IMR-90 (cell line): ENCODE measurements around the gene LIPG. TPM values are rescaled to one million over a fixed set of nuclear protein-coding genes. Genes with fewer than 3 reads are reported as not detected.

ENCODE experiments used
- ATAC-seq: fragments of 200-7000 bp; cut with Tn5 transposase; 2 replicates; pipeline ENCODE4 v1.9.1; 2020; ENCODE audit warnings: low read depth, mild to moderate bottlenecking, moderate library complexity
- BruUV-seq: library from RNA; stranded (reverse); fragments of 400-500 nt; replicated peaks from 2 replicates; lab custom pipeline; 2021; lab: Mats Ljungman, UMichigan
- CTCF ChIA-PET: fragments of 300-600 bp; formaldehyde crosslinking; extraction: SDS; loops from one replicate; lab custom pipeline; 2021; ENCODE audit warnings: antibody characterized with exemption; lab: Yijun Ruan, JAX
- POLR2A ChIA-PET: fragments of 300-600 bp; sonication (Branson Sonifier 250); formaldehyde crosslinking; loops from one replicate; lab custom pipeline; 2022; ENCODE audit warnings: antibody characterized with exemption; ENCODE audit not compliant: unreplicated experiment; lab: Charles Lee
- DNase-seq: peaks from one replicate; pipeline ENCODE4 v3.0.0; 2013
- H2AFZ ChIP-seq: replicated peaks from 2 replicates; pipeline ENCODE3; 2013; ENCODE audit warnings: low read length, mild to moderate bottlenecking; ENCODE audit not compliant: poor library complexity
- H2AK5ac ChIP-seq: 2 replicates; pipeline ENCODE4 v1.6.1; 2013; ENCODE audit warnings: low read depth, low read length, inconsistent platforms
- H2AK9ac ChIP-seq: replicated peaks from 2 replicates; pipeline ENCODE3; 2013; ENCODE audit warnings: mild to moderate bottlenecking, low read depth, low read length, moderate library complexity; ENCODE audit not compliant: poor library complexity
- H2BK120ac ChIP-seq: 2 replicates; pipeline ENCODE4 v1.6.1; 2013; ENCODE audit warnings: low read depth, low read length, inconsistent platforms
- H2BK15ac ChIP-seq: 3 replicates; pipeline ENCODE4 v1.6.1; 2013; ENCODE audit warnings: low read depth, low read length, inconsistent platforms
- H2BK20ac ChIP-seq: 2 replicates; pipeline ENCODE4 v1.6.1; 2013; ENCODE audit warnings: low read depth, mild to moderate bottlenecking, inconsistent platforms, low read length, moderate library complexity
- H2BK5ac ChIP-seq: 2 replicates; pipeline ENCODE4 v1.6.1; 2013; ENCODE audit warnings: mild to moderate bottlenecking, low read depth, low read length, inconsistent platforms; ENCODE audit not compliant: poor library complexity, severe bottlenecking
- H3K14ac ChIP-seq: replicated peaks from 2 replicates; pipeline ENCODE4 v1.6.1; 2013; ENCODE audit warnings: low read depth, low read length, inconsistent platforms
- H3K18ac ChIP-seq: 2 replicates; pipeline ENCODE4 v1.6.1; 2013; ENCODE audit warnings: low read depth, low read length, control low read depth
- H3K23ac ChIP-seq: 2 replicates; pipeline ENCODE4 v1.6.1; 2013; ENCODE audit warnings: low read depth, low read length, inconsistent platforms
- H3K27ac ChIP-seq: 2 replicates; pipeline ENCODE4 v1.5.1; 2013; ENCODE audit warnings: mild to moderate bottlenecking, control low read depth, low read length; ENCODE audit not compliant: insufficient read depth
- H3K27me3 ChIP-seq: 2 replicates; pipeline ENCODE4 v1.6.1; 2013; ENCODE audit warnings: low read length; ENCODE audit not compliant: control insufficient read depth, insufficient read depth
- H3K36me3 ChIP-seq: 2 replicates; pipeline ENCODE4 v1.6.1; 2013; ENCODE audit warnings: low read length, mixed read lengths; ENCODE audit not compliant: control insufficient read depth, insufficient read depth
- H3K4ac ChIP-seq: 2 replicates; pipeline ENCODE4 v1.6.1; 2013; ENCODE audit warnings: low read depth, low read length, inconsistent platforms
- H3K4me1 ChIP-seq: 2 replicates; pipeline ENCODE4 v1.6.1; 2013; ENCODE audit warnings: low read length, mixed read lengths; ENCODE audit not compliant: control insufficient read depth, insufficient read depth
- H3K4me2 ChIP-seq: 2 replicates; pipeline ENCODE4 v1.6.1; 2013; ENCODE audit warnings: low read depth, mild to moderate bottlenecking, control low read depth, low read length, moderate library complexity
- H3K4me3 ChIP-seq: 2 replicates; pipeline ENCODE4 v1.5.1; 2013; ENCODE audit warnings: low read depth, mild to moderate bottlenecking, control low read depth, low read length, moderate library complexity; ENCODE audit not compliant: insufficient read depth
- H3K56ac ChIP-seq: 2 replicates; pipeline ENCODE4 v1.6.1; 2013; ENCODE audit warnings: low read length, inconsistent platforms; ENCODE audit not compliant: insufficient read depth; ENCODE audit errors: extremely low read depth
- H3K79me1 ChIP-seq, 2 experiments: 2 replicates each; pipeline ENCODE4 v1.6.1; 2013; ENCODE audit warnings: low read length in 2 of 2, inconsistent platforms in 1 of 2, low read depth in 1 of 2
- H3K9ac ChIP-seq: 2 replicates; pipeline ENCODE4 v1.6.1; 2013; ENCODE audit warnings: low read depth, low read length, control low read depth
- H3K9me1 ChIP-seq: 2 replicates; pipeline ENCODE4 v1.6.1; 2013; ENCODE audit warnings: low read length, inconsistent platforms; ENCODE audit not compliant: insufficient read depth
- H3K9me3 ChIP-seq: 2 replicates; pipeline ENCODE4 v1.6.1; 2013; ENCODE audit warnings: low read length; ENCODE audit not compliant: control insufficient read depth, insufficient read depth
- H4K20me1 ChIP-seq: 2 replicates; pipeline ENCODE4 v1.6.1; 2013; ENCODE audit warnings: low read length, inconsistent platforms; ENCODE audit not compliant: insufficient read depth
- H4K5ac ChIP-seq: 2 replicates; pipeline ENCODE4 v1.6.1; 2013; ENCODE audit warnings: mild to moderate bottlenecking, low read depth, low read length, control low read depth
- H4K8ac ChIP-seq, 2 experiments: 2 replicates each; pipeline ENCODE4 v1.6.1; 2013; ENCODE audit warnings: low read depth in 2 of 2, low read length in 2 of 2, control low read depth in 1 of 2, inconsistent platforms in 1 of 2
- H4K91ac ChIP-seq: 2 replicates; pipeline ENCODE4 v1.6.1; 2013; ENCODE audit warnings: low read depth, low read length, inconsistent platforms; ENCODE audit not compliant: insufficient read depth
- BHLHE40 ChIP-seq: fragments of 150-350 bp; IDR thresholded peaks from 2 replicates; pipeline ENCODE4 v1.6.1; 2016; ENCODE audit warnings: mild to moderate bottlenecking, low read depth, low read length
- CEBPB ChIP-seq: IDR thresholded peaks from 2 replicates; pipeline ENCODE4 v1.6.1; 2012; ENCODE audit warnings: low read depth, low read length, improper control_type of control experiment
- CHD1 ChIP-seq: IDR thresholded peaks from 2 replicates; pipeline ENCODE4 v1.6.1; 2012; ENCODE audit warnings: low read depth, low read length, improper control_type of control experiment
- CTCF ChIP-seq: conservative IDR thresholded peaks from 2 replicates; pipeline ENCODE4 v1.5.1; 2012; ENCODE audit warnings: mild to moderate bottlenecking, low read depth, low read length, improper control_type of control experiment
- ELK1 ChIP-seq: fragments of 150-350 bp; IDR thresholded peaks from 2 replicates; pipeline ENCODE4 v1.6.1; 2016; ENCODE audit warnings: low read depth, mild to moderate bottlenecking, low read length, moderate library complexity, borderline replicate concordance
- FOS ChIP-seq: fragments of 150-350 bp; IDR thresholded peaks from 2 replicates; pipeline ENCODE4 v1.6.1; 2016; ENCODE audit warnings: low read depth, low read length
- MAFK ChIP-seq: IDR thresholded peaks from 2 replicates; pipeline ENCODE4 v1.6.1; 2012; ENCODE audit warnings: low read depth, low read length, improper control_type of control experiment
- MAZ ChIP-seq: IDR thresholded peaks from 2 replicates; pipeline ENCODE4 v1.6.1; 2012; ENCODE audit warnings: low read depth, mild to moderate bottlenecking, low read length, improper control_type of control experiment, moderate library complexity, borderline replicate concordance
- MXI1 ChIP-seq: IDR thresholded peaks from 2 replicates; pipeline ENCODE4 v1.6.1; 2012; ENCODE audit warnings: low read depth, mild to moderate bottlenecking, low read length, moderate library complexity, borderline replicate concordance
- NFE2L2 ChIP-seq: fragments of 150-350 bp; IDR thresholded peaks from 2 replicates; pipeline ENCODE4 v1.6.1; 2016; ENCODE audit warnings: low read depth, mild to moderate bottlenecking, low read length
- POLR2A ChIP-seq: IDR thresholded peaks from 2 replicates; pipeline ENCODE4 v1.6.1; 2012; ENCODE audit warnings: mild to moderate bottlenecking, low read depth, low read length
- RAD21 ChIP-seq: IDR thresholded peaks from 2 replicates; pipeline ENCODE4 v1.6.1; 2012; ENCODE audit warnings: low read length, improper control_type of control experiment
- RCOR1 ChIP-seq: IDR thresholded peaks from 2 replicates; pipeline ENCODE4 v1.6.1; 2012; ENCODE audit warnings: mild to moderate bottlenecking, low read length, improper control_type of control experiment; ENCODE audit not compliant: insufficient replicate concordance
- RFX5 ChIP-seq: IDR thresholded peaks from 2 replicates; pipeline ENCODE4 v1.8.0; 2012; ENCODE audit warnings: low read depth, mild to moderate bottlenecking, low read length, moderate library complexity
- SMC3 ChIP-seq: fragments of 150-350 bp; IDR thresholded peaks from 2 replicates; pipeline ENCODE4 v1.6.1; 2016; ENCODE audit warnings: low read depth, mild to moderate bottlenecking, antibody characterized with exemption, low read length, moderate library complexity
- USF2 ChIP-seq: fragments of 150-350 bp; IDR thresholded peaks from 2 replicates; pipeline ENCODE4 v1.6.1; 2017; ENCODE audit warnings: mild to moderate bottlenecking, antibody characterized with exemption, low read length, low read depth
- WGBS, 2 experiments: methylation state at CpG; one replicate each; pipeline versions ENCODE4 v1.1.5 to v1.1.7; 2013; ENCODE audit warnings: missing lambda C conversion rate in 2 of 2; ENCODE audit not compliant: insufficient read length in 1 of 2; ENCODE audit errors: extremely low coverage in 2 of 2; 5-methylcytosine and 5-hydroxymethylcytosine counted together
- dilution Hi-C: fragments of 300-500 bp; cut with HindIII; formaldehyde crosslinking; loops from one replicate; pipeline ENCODE4 v1.14.3; 2018; ENCODE audit warnings: low sequenced_read_pairs; ENCODE audit not compliant: unreplicated experiment
- in situ Hi-C: fragments of 300-500 bp; cut with MboI; formaldehyde crosslinking; loops from 3 replicates; pipeline ENCODE4 v1.14.3; 2019; ENCODE audit warnings: low sequenced_read_pairs, inconsistent platforms, mixed read lengths
- intact Hi-C: fragments of 100-400 bp; cut with micrococcal nuclease; formaldehyde crosslinking; loops from 2 replicates; pipeline ENCODE4 v1.10.0; 2022
- polyA plus RNA-seq, 3 experiments: library from polyadenylated mRNA; depleted of rRNA; stranded (reverse); fragments of >200 nt; gene quantifications; 2 replicates each; pipeline ENCODE4 v1.2.3, GENCODE V29; 2012; ENCODE audit warnings: low replicate concordance in 1 of 3
- total RNA-seq: library from RNA; depleted of rRNA; stranded (reverse); fragments of >200 nt; gene quantifications from 2 replicates; pipeline ENCODE4 v1.2.3, GENCODE V29; 2012

Gene LIPG
- total and polyA plus RNA-seq, 2 of the 4 experiments (the other 2 are of a cell fraction): under 0.01 to 0.14 TPM

GRCh38 chr18:49517483-49517882, 44.4 kb upstream of the LIPG start:
- H3K27ac ChIP-seq: no peak overlapping the region
- no peak for ATAC-seq
- no peak overlapping the region for H2BK20ac ChIP-seq
- no peaks in the 10 kb centered on the region for H3K9me3 ChIP-seq
- no peak for DNase-seq
- H3K18ac ChIP-seq: no peak overlapping the region
- intact Hi-C loops (no loop called here), in situ Hi-C loops (loop anchor here (10.0 to 25.0 kb wide), 2 partner anchors 247 to 670 kb away; partner anchors contain the start of gene MYO5B), dilution Hi-C loops (no loop called here)
- no peak overlapping the region for H2AFZ ChIP-seq
- no peak overlapping the region for H3K23ac ChIP-seq
- H3K4me3 ChIP-seq: no peak overlapping the region
- H4K20me1 ChIP-seq: no peaks in the 10 kb centered on the region
- no peak overlapping the region for H3K56ac ChIP-seq
- no peaks in the 10 kb centered on the region for H3K79me1 ChIP-seq
- H3K36me3 ChIP-seq: no peaks in the 10 kb centered on the region
- POLR2A ChIA-PET: no interaction called here
- H3K4ac ChIP-seq: no peak overlapping the region
- no peak overlapping the region for H2AK9ac ChIP-seq
- BruUV-seq: no TSS peak
- no peak overlapping the region for H3K14ac ChIP-seq
- no peak overlapping the region for H2BK5ac ChIP-seq
- no peak overlapping the region for H4K5ac ChIP-seq
- no peak overlapping the region for H2AK5ac ChIP-seq
- CTCF ChIA-PET: no interaction called here
- WGBS, 2 experiments: no CpG with 5 or more reads among the region's 2 CpGs
- H3K27me3 ChIP-seq: peaks cover 10% of the 10 kb centered on the region
- H4K91ac ChIP-seq: no peak overlapping the region
- no peak overlapping the region for H2BK15ac ChIP-seq
- H2BK120ac ChIP-seq: no peak overlapping the region
- no peak overlapping the region for H3K9ac ChIP-seq
- H3K4me1 ChIP-seq: no peaks in the 10 kb centered on the region
- no peaks in the 10 kb centered on the region for H3K9me1 ChIP-seq
- TF ChIP-seq NFE2L2 (no peak), MAZ (no peak), CTCF (no peak), SMC3 (no peak), POLR2A (no peak), CHD1 (no peak), MAFK (no peak), BHLHE40 (no peak), FOS (no peak), RCOR1 (no peak), RFX5 (no peak), MXI1 (no peak), CEBPB (no peak), ELK1 (no peak), RAD21 (no peak), USF2 (no peak)
- no peak overlapping the region for H3K4me2 ChIP-seq
- H4K8ac ChIP-seq: no peak overlapping the region
